PC-3 (cell line): ENCODE measurements around the gene HKDC1.

ENCODE experiments used
- EZH2 ChIP-seq: fragments of 300-600 bp; sonication (generic); IDR thresholded peaks from one replicate; pipeline ENCODE4 v1.6.1; 2017; ENCODE audit warnings: antibody characterized with exemption, mild to moderate bottlenecking, low read length; ENCODE audit not compliant: unreplicated experiment
- EZH2phosphoT487 ChIP-seq: fragments of 300-600 bp; sonication (generic); IDR thresholded peaks from 2 replicates; pipeline ENCODE4 v1.6.1; 2018; ENCODE audit warnings: mild to moderate bottlenecking, antibody characterized with exemption, low read length, borderline replicate concordance
- TF ChIP-seq, protein P1 (sequence below): fragments of 300-600 bp; sonication (generic); conservative IDR thresholded peaks from 2 replicates; pipeline ENCODE4 v1.5.1; 2017; ENCODE audit warnings: antibody characterized with exemption, low read depth, mild to moderate bottlenecking, low read length

DNA sequence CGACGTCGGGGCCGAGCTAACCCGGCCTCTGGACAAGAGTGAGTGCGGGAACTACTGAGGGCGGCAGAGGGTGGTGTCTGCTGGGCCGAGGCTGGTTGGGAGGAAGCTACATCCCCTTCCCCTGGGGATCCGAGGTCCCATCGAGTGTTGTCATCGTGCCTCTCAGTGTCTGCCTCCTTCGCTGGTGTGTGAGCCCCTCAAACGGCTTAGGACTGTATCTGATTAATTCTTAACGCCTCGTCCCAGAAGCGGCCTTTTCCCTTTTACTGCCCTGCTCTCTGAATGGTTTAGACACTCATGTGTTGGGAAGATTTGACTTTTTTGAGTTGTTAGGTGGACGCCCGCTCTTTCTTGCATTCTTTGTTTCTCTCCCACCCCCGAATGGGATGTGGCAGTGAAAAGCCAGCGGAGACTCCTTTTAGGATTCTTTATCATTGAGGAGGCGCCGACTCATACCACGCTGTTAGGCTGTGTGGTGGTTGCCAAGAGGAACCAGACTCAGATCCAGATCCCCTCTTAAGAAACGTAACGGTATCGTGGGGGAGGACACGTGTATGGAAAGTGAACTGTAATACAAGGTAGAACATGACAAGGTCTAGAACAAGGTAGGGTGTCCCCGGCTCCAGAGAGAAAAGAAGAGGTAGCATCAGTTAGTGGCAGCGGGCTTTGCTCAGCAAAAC is 39.5 kb upstream of the HKDC1 start:
- TF ChIP-seq, protein P1, sequence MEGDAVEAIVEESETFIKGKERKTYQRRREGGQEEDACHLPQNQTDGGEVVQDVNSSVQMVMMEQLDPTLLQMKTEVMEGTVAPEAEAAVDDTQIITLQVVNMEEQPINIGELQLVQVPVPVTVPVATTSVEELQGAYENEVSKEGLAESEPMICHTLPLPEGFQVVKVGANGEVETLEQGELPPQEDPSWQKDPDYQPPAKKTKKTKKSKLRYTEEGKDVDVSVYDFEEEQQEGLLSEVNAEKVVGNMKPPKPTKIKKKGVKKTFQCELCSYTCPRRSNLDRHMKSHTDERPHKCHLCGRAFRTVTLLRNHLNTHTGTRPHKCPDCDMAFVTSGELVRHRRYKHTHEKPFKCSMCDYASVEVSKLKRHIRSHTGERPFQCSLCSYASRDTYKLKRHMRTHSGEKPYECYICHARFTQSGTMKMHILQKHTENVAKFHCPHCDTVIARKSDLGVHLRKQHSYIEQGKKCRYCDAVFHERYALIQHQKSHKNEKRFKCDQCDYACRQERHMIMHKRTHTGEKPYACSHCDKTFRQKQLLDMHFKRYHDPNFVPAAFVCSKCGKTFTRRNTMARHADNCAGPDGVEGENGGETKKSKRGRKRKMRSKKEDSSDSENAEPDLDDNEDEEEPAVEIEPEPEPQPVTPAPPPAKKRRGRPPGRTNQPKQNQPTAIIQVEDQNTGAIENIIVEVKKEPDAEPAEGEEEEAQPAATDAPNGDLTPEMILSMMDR = no peak
- no peak for TF ChIP-seq EZH2
- no peak for TF ChIP-seq EZH2phosphoT487
